Posterior vena cava (tissue), 2 donors: Measurements from ENCODE around the gene TPGS1. TPM values are rescaled to one million over a fixed set of nuclear protein-coding genes. Genes with fewer than 3 reads are reported as not detected.

Experiments used
- DNase-seq: peaks from one replicate; pipeline ENCODE4 v3.0.0-alpha.2; 2020; ENCODE audit warnings: low spot score
- intact Hi-C, 2 donors: fragments of 100-400 bp; cut with DNase I; formaldehyde crosslinking; loops; one replicate each; pipeline versions ENCODE4 v1.14.1 to v1.14.2; 2022 to 2023
- total RNA-seq, 2 donors: library from RNA; stranded (reverse); fragmentation: NEBNext Ultra II Directional; extraction: Animal tissue kit (Norgen Biotek cat#: 25700); gene quantifications; one replicate each; pipeline ENCODE4 v1.2.1, GENCODE V29; 2021
- donor health status: DM: yes; HTN: yes; CAD: no.
- donor health status: DM: yes; HTN: yes; CAD: no.

TPGS1 gene
- total RNA-seq, 2 donors from 2014 or later: 21.0 to 21.2 TPM

DNA sequence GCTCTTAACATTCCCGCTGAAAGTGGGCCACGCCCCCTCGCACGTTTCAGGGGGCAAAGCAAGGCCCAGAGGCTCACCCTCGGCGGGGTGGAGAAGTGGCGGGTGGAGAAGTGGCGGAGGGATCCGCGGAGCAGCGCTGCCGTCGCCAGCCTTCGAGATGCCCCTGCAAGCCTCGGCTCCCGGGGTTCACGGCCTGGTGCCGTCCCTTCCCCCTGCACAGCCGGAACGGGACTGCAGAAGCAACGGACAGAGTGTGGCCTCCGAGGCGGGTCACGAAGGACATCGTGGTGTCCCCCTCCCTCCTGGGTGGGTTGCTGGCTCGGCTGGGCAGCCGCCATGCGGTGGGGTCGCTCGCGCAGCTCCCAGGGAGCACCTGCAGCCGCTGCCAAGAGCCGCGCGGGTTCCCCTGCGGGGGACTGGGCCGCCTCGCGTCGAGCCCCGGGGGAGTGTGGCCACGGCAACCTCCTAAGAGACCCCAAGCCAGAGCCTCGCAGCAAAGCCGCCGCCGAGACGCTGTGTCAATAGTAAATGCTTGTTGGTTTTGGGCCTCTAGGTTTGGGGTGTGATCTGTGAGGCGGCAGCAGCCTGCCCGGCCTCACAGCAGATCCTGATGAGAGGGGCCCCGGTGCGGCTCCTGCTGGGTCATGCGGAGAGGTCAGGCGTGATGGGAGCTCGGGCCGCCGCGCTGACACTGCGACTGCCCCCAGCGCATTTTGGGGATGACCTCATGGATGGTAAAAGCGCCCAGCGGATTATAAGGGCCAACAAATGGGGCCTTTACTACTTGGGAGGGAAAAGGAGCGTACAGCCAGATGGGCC lies 5.5 kb downstream of the TPGS1 start:
- no peak for DNase-seq
- intact Hi-C loops: no loop called here

DNA sequence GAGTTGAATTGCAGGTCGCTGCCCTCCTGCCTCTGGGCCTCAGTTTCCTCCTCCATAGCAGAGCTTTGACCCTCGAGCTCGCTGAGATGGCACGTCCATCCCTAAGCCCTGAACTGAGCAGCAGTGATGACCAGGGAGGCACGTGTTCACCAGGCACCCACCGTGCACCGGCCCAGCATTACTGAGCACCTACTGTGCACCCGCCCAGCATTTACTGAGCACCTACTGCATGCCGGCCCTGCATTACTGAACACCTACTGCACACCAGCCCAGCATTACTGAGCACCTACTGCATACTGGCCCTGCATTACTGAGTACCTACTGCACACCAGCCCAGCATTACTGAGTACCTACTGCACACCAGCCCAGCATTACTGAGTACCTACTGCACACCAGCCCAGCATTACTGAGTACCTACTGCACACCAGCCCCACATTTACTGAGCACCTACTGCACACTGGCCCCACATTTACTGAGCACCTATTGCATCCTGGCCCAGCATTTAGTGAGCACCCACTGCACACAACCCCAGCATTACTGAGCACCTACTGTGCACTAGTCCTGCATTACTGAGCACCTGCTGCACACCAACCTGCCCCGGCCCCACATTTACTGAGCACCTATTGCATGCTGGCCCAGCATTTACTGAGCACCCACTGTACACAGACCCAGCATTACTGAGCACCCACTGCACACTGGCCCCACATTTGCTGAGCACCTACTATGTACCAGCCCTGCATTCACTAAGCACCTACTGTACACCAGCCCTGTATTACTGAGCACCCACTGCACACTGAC lies 6.3 kb downstream of the TPGS1 start:
- DNase-seq: no peak
- intact Hi-C loops: no loop called here

DNA sequence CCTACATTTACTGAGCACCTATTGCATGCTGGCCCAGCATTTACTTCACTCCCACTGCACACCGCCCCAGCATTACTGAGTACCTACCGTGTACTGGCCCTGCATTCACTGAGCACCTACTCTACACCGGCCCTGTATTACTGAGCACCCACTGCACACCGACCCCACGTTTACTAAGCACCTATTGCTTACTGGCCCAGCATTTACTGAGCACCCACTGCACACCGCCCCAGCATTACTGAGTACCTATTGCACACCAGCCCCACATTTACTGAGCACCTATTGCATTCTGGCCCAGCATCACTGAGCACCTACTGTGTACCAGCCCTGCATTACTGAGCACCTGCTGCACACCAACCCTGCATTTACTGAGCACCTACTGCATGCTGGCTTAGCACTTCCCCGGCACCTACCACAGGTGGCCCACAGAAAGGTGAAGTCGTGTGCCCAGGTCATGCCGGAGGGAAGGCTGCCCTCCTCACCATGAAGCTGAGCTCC lies 6.9 kb downstream of the TPGS1 start:
- DNase-seq: no peak

DNA sequence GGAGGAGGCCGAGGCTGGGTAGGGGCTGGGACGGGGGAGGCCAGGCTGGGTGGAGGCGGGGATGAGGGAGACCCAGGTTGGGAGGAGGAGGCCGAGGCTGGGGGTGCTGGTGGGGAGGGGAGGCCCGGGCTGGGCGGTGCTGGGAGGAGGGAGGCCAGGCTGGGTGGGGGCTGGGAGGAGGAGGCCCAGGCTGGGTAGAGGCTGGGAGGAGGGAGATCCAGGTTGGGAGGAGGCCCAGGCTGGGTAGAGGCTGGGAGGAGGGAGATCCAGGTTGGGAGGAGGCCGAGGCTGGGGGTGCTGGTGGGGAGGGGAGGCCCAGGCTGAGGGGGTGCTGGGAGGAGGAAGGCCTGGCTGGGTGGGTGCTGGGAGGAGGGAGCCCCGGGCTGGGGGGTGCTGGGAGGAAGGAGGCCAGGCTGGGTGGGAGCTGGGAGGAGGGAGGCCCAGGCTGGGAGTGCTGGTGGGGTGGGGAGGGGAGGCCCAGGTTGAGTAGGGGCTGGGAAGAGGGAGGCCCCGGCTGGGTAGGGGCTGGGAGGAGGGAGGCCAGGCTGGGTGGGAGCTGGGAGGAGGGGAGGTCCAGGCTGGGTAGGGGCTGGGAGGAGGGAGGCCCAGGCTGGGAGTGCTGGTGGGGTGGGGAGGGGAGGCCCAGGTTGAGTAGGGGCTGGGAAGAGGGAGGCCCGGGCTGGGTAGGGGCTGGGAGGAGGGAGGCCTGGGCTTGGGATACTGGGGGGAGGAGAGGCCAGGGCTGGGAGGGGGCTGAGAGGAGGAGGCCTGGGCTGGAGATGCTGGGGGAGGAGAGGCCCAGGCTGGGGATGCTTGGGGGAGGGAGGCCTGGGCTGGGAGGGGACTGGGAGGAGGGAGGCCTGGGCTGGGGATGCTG lies 10.7 kb downstream of the TPGS1 start:
- no peak for DNase-seq
- intact Hi-C loops: no loop called here

More for the DNA sequence above, 6.9 kb downstream of the TPGS1 start:
- intact Hi-C loops: no loop called here

DNA sequence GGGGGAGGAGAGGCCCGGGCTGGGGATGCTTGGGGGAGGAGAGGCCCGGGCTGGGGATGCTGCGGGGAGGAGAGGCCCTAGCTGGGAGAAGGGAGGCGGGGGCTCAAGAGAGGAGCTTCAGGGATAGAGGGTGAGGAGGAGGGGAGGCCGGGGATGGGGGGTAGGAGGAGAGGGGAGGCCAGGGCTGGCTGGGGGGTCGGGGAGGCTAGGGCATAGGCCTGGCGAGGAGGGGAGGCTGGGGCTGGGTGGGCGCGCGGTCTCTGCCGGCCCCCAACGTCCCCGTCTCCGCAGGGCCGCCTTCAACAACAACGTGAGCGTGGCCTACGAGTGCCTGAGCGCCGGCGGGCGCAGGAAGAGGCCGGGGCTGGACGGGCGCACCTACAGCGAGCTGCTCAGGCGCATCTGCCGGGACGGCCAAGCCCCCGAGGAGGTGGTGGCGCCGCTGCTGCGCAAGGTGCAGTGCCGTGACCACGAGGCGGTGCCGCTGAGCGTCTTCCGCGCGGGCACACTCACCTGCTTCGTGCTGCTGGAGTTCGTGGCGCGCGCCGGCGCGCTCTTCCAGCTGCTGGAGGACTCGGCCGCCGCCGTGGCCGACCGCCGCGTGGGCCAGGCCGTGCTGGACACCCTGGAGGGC lies 11.4 kb downstream of the TPGS1 start:
- intact Hi-C loops: no loop called here
- DNase-seq: no peak

DNA sequence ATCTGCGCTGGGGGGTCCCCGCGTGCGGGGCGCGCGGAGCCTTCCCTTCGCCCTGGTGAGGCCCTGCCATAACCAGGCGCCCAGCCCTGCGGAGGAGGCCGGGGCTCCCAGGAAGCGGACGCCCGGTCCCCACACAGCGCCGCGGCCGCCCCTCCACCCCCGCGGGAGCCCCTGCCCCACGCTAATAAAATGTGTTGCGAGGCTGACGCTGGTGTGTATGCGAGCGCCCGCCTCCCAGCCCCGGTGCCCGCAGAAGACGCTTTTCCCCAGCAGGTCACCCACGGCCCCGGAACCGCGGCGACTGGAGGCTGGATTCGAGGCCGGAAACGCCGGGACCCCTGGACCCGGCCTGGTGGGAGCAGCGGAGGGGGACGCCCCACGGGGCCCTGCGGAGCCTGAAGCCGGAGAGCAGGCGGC lies 12.2 kb downstream of the TPGS1 start:
- no peak for DNase-seq
- intact Hi-C loops: no loop called here

DNA sequence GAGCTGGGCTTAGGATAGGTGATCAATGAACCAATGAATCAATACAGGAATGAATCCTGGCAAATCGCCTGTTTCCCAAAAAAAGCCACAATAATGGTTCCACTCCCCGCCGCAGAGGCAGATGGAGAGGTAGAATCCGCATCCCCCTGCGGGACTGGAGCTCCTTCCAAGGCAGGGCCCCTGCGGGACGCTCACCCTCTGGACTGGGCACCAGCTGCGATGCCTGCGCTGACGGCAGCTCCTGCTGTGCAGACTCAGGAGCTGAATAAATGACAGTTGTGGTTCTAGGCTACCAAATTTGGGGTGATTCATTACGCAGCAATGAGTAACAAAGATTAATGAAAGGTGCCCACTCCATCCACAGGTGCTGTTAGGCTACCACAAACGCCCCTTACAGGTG lies 15.4 kb downstream of the TPGS1 start:
- DNase-seq: no peak
- intact Hi-C loops: no loop called here

DNA sequence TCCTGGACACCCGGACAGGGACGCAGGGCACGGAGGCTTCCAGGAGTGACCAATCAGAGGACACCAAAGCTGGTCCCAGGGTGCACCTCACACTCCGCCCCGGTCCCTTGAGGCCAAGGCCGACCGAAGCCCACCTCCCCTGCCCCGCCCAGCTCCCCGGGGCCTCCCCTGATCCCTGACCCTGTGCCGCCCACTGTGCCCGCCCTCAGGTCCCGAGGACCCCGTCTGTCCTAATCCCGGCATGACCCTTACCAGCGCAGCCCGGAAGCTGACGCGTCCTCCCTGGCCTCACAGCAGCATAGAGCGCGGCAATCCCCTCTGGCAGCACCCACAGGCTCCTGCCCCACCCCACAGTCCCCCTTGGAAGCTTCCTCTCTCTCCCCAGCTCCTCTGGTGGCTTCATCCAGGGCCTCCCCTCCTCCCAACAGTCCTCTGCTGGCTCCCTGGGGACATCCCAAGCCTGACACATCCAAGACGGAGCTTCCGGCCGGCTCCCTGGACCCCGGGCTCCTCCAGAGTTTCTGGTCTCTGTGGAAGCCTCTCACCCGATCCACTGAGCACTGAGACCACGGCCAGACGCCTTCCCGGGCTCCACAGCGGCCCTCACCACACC lies 16.9 kb downstream of the TPGS1 start:
- intact Hi-C loops: no loop called here
- DNase-seq: no peak

DNA sequence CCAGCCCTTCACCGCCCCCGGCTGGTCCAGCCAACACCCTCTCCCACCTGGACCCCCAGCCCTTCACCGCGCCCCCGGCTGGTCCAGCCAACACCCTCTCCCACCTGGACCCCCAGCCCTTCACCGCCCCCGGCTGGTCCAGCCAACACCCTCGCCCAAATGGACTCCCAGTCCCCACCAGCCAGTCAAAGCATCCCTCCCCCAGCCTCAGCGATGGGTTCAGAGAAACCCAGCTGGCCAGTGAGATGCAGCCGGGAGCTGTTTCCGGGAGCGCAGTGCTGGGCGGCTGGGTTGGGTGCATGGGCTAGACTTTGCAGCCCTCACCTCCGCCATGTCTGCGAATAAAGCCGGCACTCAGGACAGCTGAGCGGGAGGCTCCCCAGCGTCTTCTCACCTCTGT lies 17.7 kb downstream of the TPGS1 start:
- no peak for DNase-seq
- intact Hi-C loops: no loop called here

DNA sequence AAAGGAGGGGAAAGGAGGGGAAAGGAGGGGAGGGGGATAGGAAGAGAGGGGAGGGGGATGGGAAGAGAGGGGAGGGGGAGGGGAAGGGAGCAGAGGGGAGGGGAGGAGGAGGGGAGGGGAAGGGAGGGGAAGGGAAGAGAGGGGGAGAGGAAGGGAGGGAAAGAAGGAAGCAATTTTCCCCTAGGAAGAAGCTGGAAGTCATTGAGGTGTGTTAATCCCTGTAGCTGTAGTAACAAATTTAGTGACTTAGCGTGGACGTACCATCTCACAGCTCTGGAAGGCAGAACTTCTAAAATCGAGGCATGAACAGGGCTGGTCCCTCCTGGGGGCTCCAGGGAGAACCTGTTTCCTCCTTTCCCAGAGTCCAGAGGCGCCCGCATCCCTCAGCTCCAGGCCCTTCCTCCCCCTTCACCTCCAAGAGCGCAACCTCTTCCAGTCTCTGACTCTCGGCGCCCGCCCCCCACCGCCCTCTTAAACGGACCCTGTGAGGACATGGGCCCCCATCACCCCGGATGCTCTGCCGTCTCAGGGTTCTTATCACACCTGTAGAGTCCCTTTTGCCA lies 18.6 kb downstream of the TPGS1 start:
- intact Hi-C loops: no loop called here

DNA sequence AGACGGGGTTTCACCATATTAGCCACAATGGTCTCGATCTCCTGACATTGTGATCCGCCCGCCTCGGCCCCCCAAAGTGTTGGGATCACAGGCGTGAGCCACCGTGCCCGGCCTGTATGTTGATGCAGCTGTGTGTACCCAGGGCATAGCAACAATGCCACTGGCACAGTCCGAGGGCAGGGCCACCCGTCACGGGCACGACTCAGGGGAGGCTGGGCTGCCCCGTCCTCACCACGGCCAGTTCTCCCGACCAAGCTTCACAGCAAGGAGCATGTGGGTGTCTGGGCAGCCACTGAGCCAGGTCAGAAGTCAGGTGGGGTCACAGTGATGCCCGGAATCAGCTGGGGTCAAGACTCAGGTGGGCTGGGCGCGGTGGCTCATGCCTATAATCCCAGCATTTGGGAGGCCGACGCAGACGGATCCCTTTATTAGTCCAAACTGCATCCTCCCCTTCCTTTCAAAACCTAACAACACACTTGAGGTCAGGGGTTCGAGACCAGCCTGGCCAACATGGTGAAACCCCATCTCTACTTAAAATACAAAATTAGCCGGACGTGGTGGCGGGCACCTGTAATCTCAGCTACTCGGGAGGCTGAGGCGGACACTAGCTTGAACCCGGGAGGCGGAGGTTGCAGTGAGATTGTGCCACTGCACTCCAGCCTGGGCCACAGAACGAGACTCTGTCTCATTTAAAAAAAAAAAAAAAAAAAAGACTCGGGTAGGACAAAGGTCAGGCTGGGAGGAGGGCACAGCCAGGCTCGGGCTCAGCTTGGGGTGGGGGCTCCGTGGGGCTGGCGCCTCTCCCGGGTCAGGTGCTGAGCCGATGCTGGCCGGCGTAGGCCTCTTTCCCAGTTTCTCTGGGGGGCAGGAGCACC lies 23.1 kb downstream of the TPGS1 start:
- no peak for DNase-seq
- intact Hi-C loops: no loop called here

More for the DNA sequence above, 18.6 kb downstream of the TPGS1 start:
- no peak for DNase-seq

DNA sequence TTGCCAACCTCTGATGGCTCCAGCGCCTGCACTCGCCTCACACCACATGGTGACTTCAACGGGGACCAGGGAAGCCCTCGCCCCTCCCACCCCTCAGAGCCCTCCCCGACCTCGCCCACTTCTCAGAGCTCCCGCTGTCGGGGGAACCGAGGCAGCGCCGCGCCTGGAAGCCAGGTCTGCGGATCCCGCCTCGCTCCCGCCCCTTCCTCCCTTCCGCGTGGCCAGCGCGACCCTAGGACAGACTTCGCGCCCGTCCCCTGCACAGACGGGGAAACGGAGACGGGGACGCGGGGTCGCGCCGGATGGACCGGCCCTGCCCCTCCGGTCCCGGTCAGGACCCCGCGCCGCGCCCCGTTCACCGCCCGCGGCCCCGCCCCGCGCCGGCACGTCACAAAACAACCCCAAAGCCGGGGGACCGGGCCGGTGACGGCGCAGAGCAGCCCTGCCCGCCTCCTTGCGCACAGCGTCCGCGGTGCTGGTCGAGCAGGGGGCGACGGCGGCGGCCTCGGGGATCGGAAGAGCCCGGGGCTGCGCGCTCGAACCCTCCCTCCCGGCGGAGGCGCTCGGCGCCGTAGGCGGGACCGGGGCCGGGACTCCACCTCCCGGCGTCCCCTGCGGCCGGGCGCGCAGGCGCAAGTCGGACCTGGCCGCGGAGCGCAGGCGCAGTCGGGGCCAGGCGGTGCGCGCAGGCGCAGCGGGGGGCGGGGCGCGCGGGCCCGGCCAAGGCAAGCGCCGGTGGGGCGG lies 23.9 kb downstream of the TPGS1 start:
- intact Hi-C loops: no loop called here
- DNase-seq: peak; percentile 95

DNA sequence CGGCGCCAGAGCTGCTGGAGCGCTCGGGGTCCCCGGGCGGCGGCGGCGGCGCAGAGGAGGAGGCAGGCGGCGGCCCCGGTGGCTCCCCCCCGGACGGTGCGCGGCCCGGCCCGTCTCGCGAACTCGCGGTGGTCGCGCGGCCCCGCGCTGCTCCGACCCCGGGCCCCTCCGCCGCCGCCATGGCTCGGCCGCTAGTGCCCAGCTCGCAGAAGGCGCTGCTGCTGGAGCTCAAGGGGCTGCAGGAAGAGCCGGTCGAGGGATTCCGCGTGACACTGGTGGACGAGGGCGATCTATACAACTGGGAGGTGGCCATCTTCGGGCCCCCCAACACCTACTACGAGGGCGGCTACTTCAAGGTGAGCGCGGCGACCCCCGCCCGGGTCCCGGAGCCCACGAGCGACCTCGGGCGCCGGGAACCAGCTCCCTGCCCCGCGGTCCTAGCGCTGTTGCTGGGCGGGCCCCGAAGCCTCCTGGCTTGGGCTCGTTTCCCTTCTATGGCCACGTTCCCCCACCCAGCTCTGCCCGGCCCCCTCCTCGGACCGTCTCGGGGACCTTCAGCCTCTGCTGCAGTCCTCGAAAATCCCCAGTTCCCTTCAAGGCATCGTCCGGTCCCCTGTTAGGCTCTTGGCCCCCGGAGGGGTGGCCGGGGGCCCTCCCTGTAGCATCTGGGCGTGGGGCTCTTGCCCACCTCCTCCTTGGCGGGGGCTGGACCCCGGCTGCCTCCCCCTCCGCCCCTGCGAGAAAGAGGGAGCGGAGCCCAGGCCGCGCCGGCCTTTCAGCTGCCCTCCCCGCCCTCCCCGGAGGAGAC lies 24.7 kb downstream of the TPGS1 start, which contains the start of gene CDC34:
Gene CDC34, plus strand, starts transcription at position 8 of the 808 bp plus-strand sequence. Its CDS starts 172 bp downstream, at position 180.
- DNase-seq: no peak
- intact Hi-C loops: no loop called here

DNA sequence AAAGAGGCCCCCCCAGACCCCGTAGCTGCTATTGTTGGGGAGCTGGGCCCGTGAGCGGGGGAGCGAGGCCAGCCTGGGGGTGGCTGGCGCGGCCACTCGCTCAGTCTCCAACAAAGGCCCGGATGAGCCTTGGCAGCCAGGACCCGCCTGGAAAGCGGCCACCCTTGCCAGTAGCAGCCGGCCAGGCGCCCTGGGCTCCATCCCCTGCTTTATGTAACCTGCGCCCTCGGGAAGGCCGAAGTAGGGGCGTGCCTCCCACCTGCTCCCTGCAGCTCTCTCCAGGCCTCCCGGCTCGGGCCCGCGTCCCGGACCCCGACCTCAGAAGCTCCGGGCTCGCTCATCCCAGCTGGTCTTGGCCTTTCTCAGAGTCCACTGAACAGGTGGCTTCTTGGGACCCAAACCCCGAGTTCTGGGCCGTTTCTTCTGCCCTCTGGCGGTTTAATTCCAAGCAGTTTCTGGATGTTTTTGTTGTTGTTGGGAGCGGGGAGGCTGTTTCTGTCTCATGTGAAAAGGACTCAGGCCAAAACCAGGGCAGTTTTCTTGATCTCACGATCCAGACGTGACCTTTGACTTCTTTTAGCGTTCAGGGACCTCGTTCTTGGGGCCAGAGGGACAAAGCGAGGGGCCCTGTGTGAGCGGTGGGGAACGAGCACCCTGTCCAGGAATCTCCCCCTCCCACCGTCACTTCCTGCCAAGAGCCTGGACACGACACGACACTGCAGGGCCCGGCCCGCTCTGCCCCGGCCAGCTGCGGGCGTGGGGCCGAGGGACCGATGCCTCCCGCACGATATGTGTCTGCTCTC lies 25.5 kb downstream of the TPGS1 start:
- intact Hi-C loops: no loop called here
- DNase-seq: peak; percentile 92
